Measurements from ENCODE around the gene GNG7.
"Not testable (repeated sequence)": the region's sequence is repeated elsewhere in the genome, so short reads cannot be mapped to it uniquely, and the experiment has no call there.

The GNG7 gene

GRCh38 chr19:2561221-2561620 is 141.3 kb downstream of the GNG7 start:
- POLR2A ChIA-PET, result interaction anchor here (0.7 kb wide), 1 partner anchor 86 kb away, joined by 5 read pairs; the partner anchor contains the start of gene GADD45B
- no peak overlapping the region for H3K4me3 ChIP-seq (ENCODE audit: control insufficient read depth in 1 of 7, extremely low read depth in 1 of 7, insufficient read depth in 4 of 7, low read depth in 2 of 7, low read length in 6 of 7)

GRCh38 chr19:2560369-2560768 is 142.1 kb downstream of the GNG7 start:
- Histone ChIP-seq H3K36me3 (ENCODE audit: control insufficient read depth in 4 of 4, insufficient read depth in 4 of 4, low read length in 3 of 4) (no peaks in the 10 kb centered on the region), H3K27ac (ENCODE audit: insufficient read depth in 1 of 2, low read depth in 1 of 2, low read length in 2 of 2, poor library complexity in 1 of 2, severe bottlenecking in 2 of 2) (no peak overlapping the region), H3K9me3 (ENCODE audit: control extremely low read depth in 1 of 5, control insufficient read depth in 4 of 5, insufficient read depth in 2 of 5, low read depth in 1 of 5, low read length in 4 of 5) (no peaks in the 10 kb centered on the region), H3K4me3 (ENCODE audit: control insufficient read depth in 1 of 7, extremely low read depth in 1 of 7, insufficient read depth in 4 of 7, low read depth in 2 of 7, low read length in 6 of 7) (no peak overlapping the region), H3K27me3 (replicated peaks in 2 of 5; ENCODE audit: control insufficient read depth in 4 of 5, insufficient read depth in 5 of 5, low read length in 4 of 5) (no peaks in the 10 kb centered on the region), H3K4me1 (ENCODE audit: control extremely low read depth in 1 of 4, control insufficient read depth in 4 of 4, insufficient read depth in 4 of 4, low read length in 3 of 4) (peaks cover 0 to 37% (median 27%) of the 10 kb centered on the region in 4 experiments)
- ChIA-PET CTCF (interaction anchor here (2.8 kb wide), 1 partner anchor 18 kb away, joined by 15 read pairs; no protein-coding TSS in a partner anchor), POLR2A (no interaction called here)
- DNase-seq, result no peak
- WGBS (ENCODE audit: insufficient coverage), result 93% methylated on average over 9 of the region's 13 CpGs

More at GRCh38 chr19:2561221-2561620, 141.3 kb downstream of the GNG7 start:
- CTCF ChIA-PET, result interaction anchor here (0.6 to 2.8 kb wide), 4 partner anchors 9 to 73 kb away, joined by 3 to 15 read pairs (median 6); no protein-coding TSS in a partner anchor
- 94% methylated on average over 3 of the region's 5 CpGs for WGBS (ENCODE audit: insufficient coverage)
- Histone ChIP-seq H3K27ac (ENCODE audit: insufficient read depth in 1 of 2, low read depth in 1 of 2, low read length in 2 of 2, poor library complexity in 1 of 2, severe bottlenecking in 2 of 2) (no peak overlapping the region), H3K27me3 (replicated peaks in 2 of 5; ENCODE audit: control insufficient read depth in 4 of 5, insufficient read depth in 5 of 5, low read length in 4 of 5) (no peaks in the 10 kb centered on the region), H3K36me3 (ENCODE audit: control insufficient read depth in 4 of 4, insufficient read depth in 4 of 4, low read length in 3 of 4) (no peaks in the 10 kb centered on the region), H3K4me1 (ENCODE audit: control extremely low read depth in 1 of 4, control insufficient read depth in 4 of 4, insufficient read depth in 4 of 4, low read length in 3 of 4) (peaks cover 0 to 29% (median 21%) of the 10 kb centered on the region in 4 experiments), H3K9me3 (ENCODE audit: control extremely low read depth in 1 of 5, control insufficient read depth in 4 of 5, insufficient read depth in 2 of 5, low read depth in 1 of 5, low read length in 4 of 5) (no peaks in the 10 kb centered on the region)
- no peak for DNase-seq

- no peak for DNase-seq
- ChIA-PET CTCF (no interaction called here), POLR2A (no interaction called here)
- H3K9me3 ChIP-seq (ENCODE audit: control extremely low read depth in 1 of 5, control insufficient read depth in 4 of 5, insufficient read depth in 2 of 5, low read depth in 1 of 5, low read length in 4 of 5), result no peaks in the 10 kb centered on the region
- H3K36me3 ChIP-seq (ENCODE audit: control insufficient read depth in 4 of 4, insufficient read depth in 4 of 4, low read length in 3 of 4), result no peaks in the 10 kb centered on the region
- H3K4me1 ChIP-seq (ENCODE audit: control extremely low read depth in 1 of 4, control insufficient read depth in 4 of 4, insufficient read depth in 4 of 4, low read length in 3 of 4), result peaks cover 0 to 44% (median 27%) of the 10 kb centered on the region in 4 experiments
- H3K27me3 ChIP-seq (replicated peaks in 2 of 5; ENCODE audit: control insufficient read depth in 4 of 5, insufficient read depth in 5 of 5, low read length in 4 of 5), result no peaks in the 10 kb centered on the region
- 79% methylated on average over 2 of the region's 2 CpGs for WGBS (ENCODE audit: insufficient coverage)
- H3K27ac ChIP-seq (ENCODE audit: insufficient read depth in 1 of 2, low read depth in 1 of 2, low read length in 2 of 2, poor library complexity in 1 of 2, severe bottlenecking in 2 of 2), result no peak overlapping the region
- H3K4me3 ChIP-seq (ENCODE audit: control insufficient read depth in 1 of 7, extremely low read depth in 1 of 7, insufficient read depth in 4 of 7, low read depth in 2 of 7, low read length in 6 of 7), result no peak overlapping the region
These were observed 144.0 kb downstream of the GNG7 start for GRCh38 chr19:2558543-2558942.

DNA sequence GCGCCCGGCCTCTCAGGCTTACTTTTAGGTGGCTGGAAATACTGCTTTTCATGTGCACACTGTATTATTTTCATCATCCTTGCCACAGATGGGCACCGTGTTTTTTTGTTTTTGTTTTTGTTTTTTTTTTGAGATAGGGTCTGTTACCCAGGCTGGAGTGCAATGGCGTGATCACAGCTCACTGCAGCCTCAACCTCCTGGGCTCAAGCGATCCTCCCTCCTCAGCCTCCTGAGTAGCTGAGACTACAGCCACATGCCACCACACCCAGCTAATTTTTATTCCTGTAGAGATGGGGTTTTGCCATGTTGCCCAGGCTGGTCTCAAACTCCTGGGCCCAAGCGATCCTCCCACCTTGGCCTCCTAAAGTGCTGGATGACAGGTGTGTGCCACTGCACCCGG is 144.4 kb downstream of the GNG7 start:
- not testable (repeated sequence) for H3K4me3 ChIP-seq (ENCODE audit: control insufficient read depth in 1 of 7, extremely low read depth in 1 of 7, insufficient read depth in 4 of 7, low read depth in 2 of 7, low read length in 6 of 7); H3K9me3 ChIP-seq (ENCODE audit: control extremely low read depth in 1 of 5, control insufficient read depth in 4 of 5, insufficient read depth in 2 of 5, low read depth in 1 of 5, low read length in 4 of 5); H3K27ac ChIP-seq (ENCODE audit: insufficient read depth in 1 of 2, low read depth in 1 of 2, low read length in 2 of 2, poor library complexity in 1 of 2, severe bottlenecking in 2 of 2); H3K27me3 ChIP-seq (replicated peaks in 2 of 5; ENCODE audit: control insufficient read depth in 4 of 5, insufficient read depth in 5 of 5, low read length in 4 of 5); H3K36me3 ChIP-seq (ENCODE audit: control insufficient read depth in 4 of 4, insufficient read depth in 4 of 4, low read length in 3 of 4); DNase-seq
- WGBS (ENCODE audit: insufficient coverage), result 72% methylated on average over 3 of the region's 7 CpGs
- CTCF ChIA-PET, result interaction anchor here (0.6 kb wide), 1 partner anchor 1891 kb away, joined by 3 read pairs; no protein-coding TSS in a partner anchor
- peaks cover 0 to 44% (median 27%) of the 10 kb centered on the region in 4 experiments for H3K4me1 ChIP-seq (ENCODE audit: control extremely low read depth in 1 of 4, control insufficient read depth in 4 of 4, insufficient read depth in 4 of 4, low read length in 3 of 4)
- POLR2A ChIA-PET, result interaction anchor here (0.6 kb wide), 1 partner anchor 23 kb away, joined by 3 read pairs; no protein-coding TSS in a partner anchor

GRCh38 chr19:2557093-2557440 is 145.4 kb downstream of the GNG7 start:
- Histone ChIP-seq H3K36me3 (ENCODE audit: control insufficient read depth in 4 of 4, insufficient read depth in 4 of 4, low read length in 3 of 4) (no peaks in the 10 kb centered on the region), H3K4me3 (ENCODE audit: control insufficient read depth in 1 of 7, extremely low read depth in 1 of 7, insufficient read depth in 4 of 7, low read depth in 2 of 7, low read length in 6 of 7) (no peak overlapping the region), H3K27ac (ENCODE audit: insufficient read depth in 1 of 2, low read depth in 1 of 2, low read length in 2 of 2, poor library complexity in 1 of 2, severe bottlenecking in 2 of 2) (no peak overlapping the region), H3K4me1 (ENCODE audit: control extremely low read depth in 1 of 4, control insufficient read depth in 4 of 4, insufficient read depth in 4 of 4, low read length in 3 of 4) (peaks cover 0 to 45% (median 27%) of the 10 kb centered on the region in 4 experiments), H3K9me3 (ENCODE audit: control extremely low read depth in 1 of 5, control insufficient read depth in 4 of 5, insufficient read depth in 2 of 5, low read depth in 1 of 5, low read length in 4 of 5) (no peaks in the 10 kb centered on the region), H3K27me3 (replicated peaks in 2 of 5; ENCODE audit: control insufficient read depth in 4 of 5, insufficient read depth in 5 of 5, low read length in 4 of 5) (no peaks in the 10 kb centered on the region)
- ChIA-PET CTCF (no interaction called here), POLR2A (no interaction called here)
- DNase-seq, result no peak
- WGBS (ENCODE audit: insufficient coverage), result 91% methylated on average over 13 of the region's 17 CpGs

DNA sequence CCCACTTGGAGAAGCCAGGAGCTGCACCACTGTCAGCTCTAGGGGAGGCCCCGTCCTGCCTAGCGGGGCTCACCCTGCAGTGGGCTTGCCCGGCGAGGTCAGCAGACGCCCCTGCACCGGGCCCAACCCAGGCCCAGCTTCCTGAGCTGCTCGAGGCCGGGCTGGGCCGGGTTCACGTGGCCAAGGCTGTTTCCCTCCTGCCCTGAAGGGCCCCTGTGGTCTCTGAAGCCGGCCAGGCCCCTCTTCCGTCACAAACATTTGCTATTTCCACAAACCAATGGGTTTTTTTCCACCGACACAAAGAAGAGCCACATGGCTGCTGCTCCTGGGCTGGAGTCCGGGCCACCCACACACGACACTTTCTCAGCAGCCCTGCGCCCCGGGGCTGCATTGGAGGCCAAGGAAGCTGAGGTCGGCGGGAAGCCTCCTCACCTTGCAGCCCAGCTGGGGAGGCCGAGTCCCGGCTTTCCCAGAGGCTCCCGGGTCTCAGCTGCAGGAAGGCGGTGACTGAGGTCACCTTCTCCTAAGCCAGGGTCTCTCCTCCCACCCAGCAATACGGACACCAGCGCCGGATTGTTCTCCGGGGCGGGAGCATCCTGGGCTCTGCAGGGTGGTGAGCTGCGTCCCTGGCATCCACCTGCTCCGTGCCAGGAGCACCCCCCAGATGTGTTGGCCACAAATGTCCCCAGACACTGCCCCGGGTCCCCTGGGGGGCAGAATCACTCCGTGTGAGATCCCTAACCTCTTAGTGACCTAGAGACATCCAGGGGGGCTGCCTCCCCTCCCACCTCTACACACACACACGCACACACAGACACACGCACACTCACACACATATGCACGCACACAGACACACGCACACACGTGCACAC is 146.0 kb downstream of the GNG7 start:
- Histone ChIP-seq H3K9me3 (ENCODE audit: control extremely low read depth in 1 of 5, control insufficient read depth in 4 of 5, insufficient read depth in 2 of 5, low read depth in 1 of 5, low read length in 4 of 5) (no peaks in the 10 kb centered on the region), H3K4me3 (ENCODE audit: control insufficient read depth in 1 of 7, extremely low read depth in 1 of 7, insufficient read depth in 4 of 7, low read depth in 2 of 7, low read length in 6 of 7) (no peak overlapping the region), H3K27ac (ENCODE audit: insufficient read depth in 1 of 2, low read depth in 1 of 2, low read length in 2 of 2, poor library complexity in 1 of 2, severe bottlenecking in 2 of 2) (no peak overlapping the region), H3K4me1 (ENCODE audit: control extremely low read depth in 1 of 4, control insufficient read depth in 4 of 4, insufficient read depth in 4 of 4, low read length in 3 of 4) (peaks cover 0 to 44% (median 25%) of the 10 kb centered on the region in 4 experiments), H3K36me3 (ENCODE audit: control insufficient read depth in 4 of 4, insufficient read depth in 4 of 4, low read length in 3 of 4) (no peaks in the 10 kb centered on the region), H3K27me3 (replicated peaks in 2 of 5; ENCODE audit: control insufficient read depth in 4 of 5, insufficient read depth in 5 of 5, low read length in 4 of 5) (no peaks in the 10 kb centered on the region)
- DNase-seq, result no peak
- 61% methylated on average over 28 of the region's 37 CpGs for WGBS (ENCODE audit: insufficient coverage)
- POLR2A ChIA-PET, result interaction anchor here (1.4 kb wide), 1 partner anchor 80 kb away, joined by 6 read pairs; the partner anchor contains the start of gene GADD45B
- CTCF ChIA-PET, result interaction anchor here (1.2 kb wide), 1 partner anchor 20 kb away, joined by 3 read pairs; no protein-coding TSS in a partner anchor
